H1 (cell line): ENCODE results near the gene KIF26B.

Experiments used
- CHD1 ChIP-seq: IDR thresholded peaks from 2 replicates; pipeline ENCODE4 v1.6.1; 2012; ENCODE audit warnings: low read depth, low read length, improper control_type of control experiment
- EP300 ChIP-seq, 2 experiments: IDR thresholded peaks; 1 replicate in 1 of 2; 2 replicates in 1 of 2; pipeline ENCODE4 v1.6.1; 2011 to 2012; ENCODE audit warnings: low read depth in 2 of 2, low read length in 2 of 2, mild to moderate bottlenecking in 2 of 2, borderline replicate concordance in 1 of 2, inconsistent platforms in 1 of 2, moderate library complexity in 1 of 2
- EZH2 ChIP-seq: fragments of 200-600 bp; sonication (generic); IDR thresholded peaks from 2 replicates; pipeline ENCODE4 v1.7.1; 2012; ENCODE audit warnings: low read depth, mild to moderate bottlenecking, moderate library complexity, low read length, inconsistent platforms; ENCODE audit not compliant: severe bottlenecking
- JUND ChIP-seq: IDR thresholded peaks from 2 replicates; pipeline ENCODE4 v1.6.1; 2011; ENCODE audit warnings: mild to moderate bottlenecking, improper control_type of control experiment, low read length
- POLR2A ChIP-seq, 2 experiments: IDR thresholded peaks; 1 replicate in 1 of 2; 2 replicates in 1 of 2; pipeline ENCODE4 v1.6.1; 2011; ENCODE audit warnings: low read depth in 2 of 2, low read length in 2 of 2, mild to moderate bottlenecking in 2 of 2; ENCODE audit errors: control extremely low read depth in 1 of 2
- POLR2AphosphoS5 ChIP-seq: IDR thresholded peaks from 2 replicates; pipeline ENCODE4 v1.6.1; 2011; ENCODE audit warnings: low read depth, low read length
- SAP30 ChIP-seq: fragments of 300-600 bp; sonication (generic); IDR thresholded peaks from 2 replicates; pipeline ENCODE4 v1.7.1; 2012; ENCODE audit warnings: low read length, moderate library complexity, mild to moderate bottlenecking, inconsistent platforms; ENCODE audit not compliant: insufficient read depth, insufficient replicate concordance
- SUZ12 ChIP-seq: fragments of 200-600 bp; sonication (generic); IDR thresholded peaks from 2 replicates; pipeline ENCODE4 v1.6.1; 2012; ENCODE audit warnings: mild to moderate bottlenecking, inconsistent platforms, low read length, moderate library complexity, mixed read lengths
- TEAD4 ChIP-seq: IDR thresholded peaks from 2 replicates; pipeline ENCODE4 v1.6.1; 2012; ENCODE audit warnings: low read depth, low read length, inconsistent platforms, mixed read lengths
- ZNF274 ChIP-seq: IDR thresholded peaks from 2 replicates; pipeline ENCODE4 v1.7.0; 2012; ENCODE audit warnings: low read length, borderline replicate concordance; ENCODE audit errors: extremely low read depth
- TF ChIP-seq, protein P1 (sequence below), 3 experiments: IDR thresholded peaks; 1 replicate in 2 of 3; 2 replicates in 1 of 3; pipeline versions ENCODE4 v1.5.1 to v1.6.1; 2011; ENCODE audit warnings: low read length in 3 of 3, mild to moderate bottlenecking in 3 of 3, inconsistent platforms in 2 of 3, low read depth in 1 of 3, moderate library complexity in 1 of 3; ENCODE audit not compliant: insufficient read depth in 1 of 3; ENCODE audit errors: control extremely low read depth in 1 of 3

DNA sequence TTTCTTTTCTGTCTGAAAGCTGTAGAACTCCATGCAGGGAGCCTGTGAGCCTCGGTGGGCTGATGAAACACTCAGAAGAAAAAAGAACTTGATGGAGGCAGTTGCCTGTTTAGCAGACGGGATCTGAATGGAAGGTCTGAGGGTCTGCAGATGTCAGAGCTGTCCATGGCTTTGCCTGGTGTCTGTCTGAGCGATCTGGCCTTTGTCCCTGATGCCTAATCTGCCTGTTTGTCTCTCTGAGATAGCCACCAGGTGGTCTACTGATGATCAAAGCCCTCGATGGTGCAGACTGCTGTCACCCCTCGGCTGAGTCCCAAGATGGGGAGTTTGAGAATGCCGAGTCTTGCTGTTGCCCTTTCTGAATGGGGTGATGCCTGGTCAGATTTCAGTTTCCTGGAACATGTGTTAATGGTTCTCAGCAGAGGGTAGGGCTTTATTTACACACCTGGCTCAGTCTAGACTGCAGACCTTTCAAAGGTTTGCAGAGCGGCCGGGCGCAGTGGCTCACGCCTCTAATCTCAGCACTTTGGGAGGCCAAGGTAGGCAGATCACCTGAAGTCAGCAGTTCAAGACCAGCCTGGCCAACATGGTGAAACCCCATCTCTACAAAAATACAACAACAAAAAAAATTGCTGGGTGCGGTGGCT, 90.4 kb downstream of the KIF26B start:
- no peak for TF ChIP-seq POLR2AphosphoS5
- no peak for TF ChIP-seq POLR2A (IDR thresholded peaks at IDR 0.05; ENCODE audit: control extremely low read depth in 1 of 2, low read depth in 2 of 2, low read length in 2 of 2)
- TF ChIP-seq SAP30: no peak
- TF ChIP-seq EZH2: no peak
- TF ChIP-seq TEAD4: no peak
- TF ChIP-seq, protein P1, sequence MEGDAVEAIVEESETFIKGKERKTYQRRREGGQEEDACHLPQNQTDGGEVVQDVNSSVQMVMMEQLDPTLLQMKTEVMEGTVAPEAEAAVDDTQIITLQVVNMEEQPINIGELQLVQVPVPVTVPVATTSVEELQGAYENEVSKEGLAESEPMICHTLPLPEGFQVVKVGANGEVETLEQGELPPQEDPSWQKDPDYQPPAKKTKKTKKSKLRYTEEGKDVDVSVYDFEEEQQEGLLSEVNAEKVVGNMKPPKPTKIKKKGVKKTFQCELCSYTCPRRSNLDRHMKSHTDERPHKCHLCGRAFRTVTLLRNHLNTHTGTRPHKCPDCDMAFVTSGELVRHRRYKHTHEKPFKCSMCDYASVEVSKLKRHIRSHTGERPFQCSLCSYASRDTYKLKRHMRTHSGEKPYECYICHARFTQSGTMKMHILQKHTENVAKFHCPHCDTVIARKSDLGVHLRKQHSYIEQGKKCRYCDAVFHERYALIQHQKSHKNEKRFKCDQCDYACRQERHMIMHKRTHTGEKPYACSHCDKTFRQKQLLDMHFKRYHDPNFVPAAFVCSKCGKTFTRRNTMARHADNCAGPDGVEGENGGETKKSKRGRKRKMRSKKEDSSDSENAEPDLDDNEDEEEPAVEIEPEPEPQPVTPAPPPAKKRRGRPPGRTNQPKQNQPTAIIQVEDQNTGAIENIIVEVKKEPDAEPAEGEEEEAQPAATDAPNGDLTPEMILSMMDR (IDR thresholded peaks at IDR 0.05; ENCODE audit: control extremely low read depth in 1 of 3, insufficient read depth in 1 of 3, low read depth in 1 of 3, low read length in 3 of 3): no peak
- no peak for TF ChIP-seq JUND
- no peak for TF ChIP-seq EP300 (IDR thresholded peaks at IDR 0.05; ENCODE audit: borderline replicate concordance in 1 of 2, low read depth in 2 of 2, low read length in 2 of 2)
- TF ChIP-seq SUZ12: no peak
- no peak for TF ChIP-seq CHD1
- TF ChIP-seq ZNF274: no peak
